OCI-M2 (cell line): ENCODE measurements around the gene OSBPL10.
"Not testable (repeated sequence)": the region's sequence is repeated elsewhere in the genome, so short reads cannot be mapped to it uniquely, and the experiment has no call there.

ENCODE experiments used
- DNase-seq: peaks from one replicate; lab custom pipeline; 2025; ENCODE audit not compliant: unreplicated experiment; lab: John Stamatoyannopoulos, UW

Gene OSBPL10

DNA sequence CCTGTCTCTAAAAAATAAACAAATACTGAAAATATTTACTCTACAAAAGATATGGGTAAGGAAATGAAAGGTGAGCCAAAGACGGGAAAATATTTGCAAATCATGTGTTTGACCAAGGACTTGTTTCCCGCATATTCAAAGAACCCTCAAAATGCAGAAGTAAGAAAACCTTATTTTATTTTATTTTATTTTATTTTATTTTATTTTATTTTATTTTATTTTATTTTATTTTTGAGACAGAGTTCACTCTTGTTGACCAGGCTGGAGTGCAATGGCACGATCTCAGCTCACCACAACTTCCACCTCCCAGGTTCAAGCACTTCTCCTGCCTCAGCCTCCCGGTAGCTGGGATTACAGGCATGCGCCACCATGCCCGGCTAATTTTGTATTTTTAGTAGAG is 11.9 kb upstream of the OSBPL10 start:
- not testable (repeated sequence) for DNase-seq

GRCh38 chr3:31988271-31988670 is 7.2 kb upstream of the OSBPL10 start:
- no peak for DNase-seq

- DNase-seq, result no peak
Measured at GRCh38 chr3:31985831-31986230, 4.8 kb upstream of the OSBPL10 start.

DNA sequence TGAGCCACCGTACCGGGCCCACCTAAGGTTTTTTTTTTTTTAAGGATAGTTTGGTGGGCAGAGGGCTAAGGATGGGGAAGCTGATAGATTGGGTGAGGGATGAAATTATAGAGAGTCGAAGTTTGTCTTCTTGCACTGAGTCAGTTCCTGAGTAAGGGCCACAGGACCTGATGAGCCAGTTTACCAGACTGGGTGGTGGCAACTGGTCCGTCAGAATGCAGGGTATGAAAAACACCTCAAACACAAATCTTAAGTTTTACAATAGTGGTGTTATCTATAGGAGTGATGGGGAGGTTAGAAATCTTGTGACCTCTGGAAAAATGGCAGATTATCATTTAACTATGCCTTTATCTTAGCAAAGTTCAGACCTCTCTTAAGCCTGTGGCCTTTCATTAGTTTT is 3.3 kb upstream of the OSBPL10 start:
- no peak for DNase-seq

GRCh38 chr3:31980530-31981205 is 394 bp downstream of the OSBPL10 start:
- DNase-seq, result no peak

- no peak for DNase-seq
Measured at GRCh38 chr3:31979001-31979697, 1.9 kb downstream of the OSBPL10 start.

GRCh38 chr3:31978553-31978952 is 2.5 kb downstream of the OSBPL10 start:
- DNase-seq, result no peak

DNA sequence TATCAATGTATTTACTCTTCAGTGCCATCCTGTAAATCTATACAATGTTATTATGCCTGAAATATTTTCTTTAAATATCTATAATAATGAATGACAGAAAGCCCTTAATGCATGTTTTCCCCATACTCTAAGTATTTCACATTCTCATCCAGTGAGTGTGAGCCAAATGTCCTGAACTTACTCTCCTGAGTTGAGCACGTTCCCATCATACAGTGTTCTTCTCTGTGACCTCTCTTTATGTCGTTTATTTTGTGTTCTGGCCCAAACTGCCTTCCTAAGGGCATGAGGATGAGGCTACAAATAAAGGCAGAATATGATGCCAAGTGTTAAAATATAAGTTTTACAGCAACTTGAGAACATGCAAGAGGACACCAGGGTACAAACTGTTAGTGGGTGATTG is 3.3 kb downstream of the OSBPL10 start:
- DNase-seq, result no peak

DNA sequence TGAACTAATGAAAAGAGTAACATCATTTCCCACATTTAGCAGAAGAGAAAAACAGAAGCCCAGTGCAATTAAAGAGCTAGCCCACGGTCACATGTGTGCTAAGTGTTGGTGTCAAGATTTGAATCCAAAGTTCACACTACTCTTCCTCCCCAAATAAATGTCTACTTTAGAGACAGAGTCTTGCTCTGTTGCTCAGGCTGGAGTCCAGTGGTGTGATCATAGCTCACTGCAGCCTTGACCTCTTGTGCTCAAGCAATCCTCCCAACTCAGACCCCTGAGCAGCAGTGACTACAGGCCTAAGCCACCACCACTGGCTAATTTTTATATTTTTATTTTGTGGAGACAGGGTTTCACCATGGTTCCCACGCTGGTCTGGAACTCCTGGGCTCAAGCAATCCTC is 4.8 kb downstream of the OSBPL10 start:
- DNase-seq, result no peak

GRCh38 chr3:31974964-31975363 is 6.1 kb downstream of the OSBPL10 start:
- no peak for DNase-seq

- no peak for DNase-seq
Measured at GRCh38 chr3:31974471-31974870, 6.6 kb downstream of the OSBPL10 start.

DNA sequence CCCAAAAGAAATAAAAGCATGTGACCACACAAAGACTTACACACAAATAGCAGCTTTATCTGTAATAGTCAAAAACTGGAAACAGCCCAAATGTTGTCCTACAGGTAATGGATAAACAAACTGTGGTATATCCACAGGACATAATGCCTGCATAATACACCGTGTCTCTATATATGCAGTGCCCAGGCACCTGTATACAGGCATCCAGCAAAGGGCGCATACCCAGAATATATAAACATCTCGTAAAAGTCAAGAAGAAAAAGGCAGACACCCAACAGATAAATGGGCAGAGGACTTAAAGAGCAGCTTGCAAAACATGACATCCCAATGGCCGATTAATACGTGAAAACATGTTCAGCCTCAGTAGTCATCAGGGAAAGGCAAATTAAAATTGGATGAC is 7.2 kb downstream of the OSBPL10 start:
- DNase-seq, result no peak

DNA sequence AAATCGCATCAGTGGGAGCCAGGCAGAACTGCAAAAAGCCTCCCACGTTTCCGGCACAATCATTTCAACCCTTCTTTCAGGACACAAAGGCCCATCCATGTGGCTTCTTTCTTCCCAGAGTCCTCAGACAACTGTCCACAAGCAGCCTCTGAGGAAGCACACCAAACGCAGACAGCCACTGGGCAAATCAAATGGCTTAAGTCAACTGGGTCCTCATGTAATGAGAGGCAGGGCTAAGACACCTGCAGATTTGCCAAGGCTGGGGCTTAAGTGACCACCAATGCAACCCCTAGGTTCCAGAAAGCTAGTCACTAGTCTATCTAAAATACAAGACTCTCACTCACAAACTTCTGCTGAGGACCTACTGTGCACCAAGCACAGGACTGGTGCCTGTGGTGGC is 8.0 kb downstream of the OSBPL10 start:
- DNase-seq, result no peak

DNA sequence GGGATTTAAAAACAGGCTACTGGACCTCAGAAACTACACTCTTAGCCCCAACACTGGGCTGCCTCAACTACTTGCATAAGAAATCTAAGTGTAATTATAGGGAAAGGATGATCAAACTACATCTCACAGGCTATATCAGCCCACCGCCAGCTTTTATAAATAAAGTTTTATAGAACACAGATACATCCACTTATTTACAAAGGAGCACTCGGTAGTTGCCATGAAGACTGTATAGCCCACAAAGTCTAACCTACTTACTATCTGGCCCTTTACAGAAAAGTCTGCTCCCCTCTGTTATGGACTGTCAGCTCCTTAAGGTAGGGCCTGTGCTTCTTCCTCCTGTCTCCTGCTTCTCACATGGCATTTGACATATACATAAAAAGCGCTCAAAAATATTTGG is 9.5 kb downstream of the OSBPL10 start:
- DNase-seq, result no peak

- no peak for DNase-seq
Measured at GRCh38 chr3:31968927-31969418, 12.1 kb downstream of the OSBPL10 start.

DNA sequence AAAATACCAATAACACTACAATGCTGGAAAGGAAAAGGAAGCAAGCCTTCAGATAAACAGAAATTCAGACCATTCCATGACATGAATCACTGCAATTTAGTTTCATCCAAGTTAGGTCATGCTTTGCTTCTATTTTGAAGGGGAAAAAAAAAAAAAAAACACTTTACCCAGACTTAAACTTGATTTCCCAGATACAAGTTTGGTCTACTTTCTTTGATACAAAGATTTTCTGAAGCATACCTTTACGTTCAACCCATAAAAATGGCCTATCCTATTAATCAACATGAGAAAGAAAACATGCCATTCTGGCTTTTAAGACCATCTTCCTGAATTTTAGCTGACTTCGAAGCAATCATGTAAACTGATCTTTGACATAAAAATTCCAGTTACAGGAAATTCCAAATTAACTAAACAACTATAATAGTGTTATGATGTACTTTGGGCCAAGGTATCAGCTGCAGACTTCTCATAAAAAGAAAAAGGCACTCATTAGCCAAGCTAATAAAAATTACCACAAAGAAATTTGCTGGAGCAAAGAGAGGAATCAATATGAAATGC is 12.6 kb downstream of the OSBPL10 start:
- no peak for DNase-seq

- DNase-seq, result no peak
Measured at GRCh38 chr3:31967592-31967991, 13.5 kb downstream of the OSBPL10 start.

GRCh38 chr3:31966978-31967591 is 14.0 kb downstream of the OSBPL10 start:
- no peak for DNase-seq

DNA sequence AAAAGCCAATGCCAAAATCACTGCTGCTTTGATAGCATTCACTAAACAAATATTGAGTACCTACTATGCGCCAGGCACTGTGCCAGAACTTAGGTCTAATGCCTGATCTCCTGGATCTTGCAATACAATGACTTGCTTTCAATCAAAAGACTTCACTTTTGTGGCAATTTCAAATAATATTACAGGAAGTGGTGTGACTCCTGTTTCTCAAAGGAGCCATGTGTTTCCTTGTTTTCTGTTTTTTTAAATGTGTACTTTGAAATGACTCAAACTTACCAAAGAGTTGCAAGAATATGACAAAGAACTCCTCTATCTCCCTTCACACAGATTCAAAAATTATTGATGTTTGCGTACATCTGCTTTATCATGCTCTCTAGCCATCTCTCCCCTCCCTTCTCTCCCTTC is 18.3 kb downstream of the OSBPL10 start:
- no peak for DNase-seq

DNA sequence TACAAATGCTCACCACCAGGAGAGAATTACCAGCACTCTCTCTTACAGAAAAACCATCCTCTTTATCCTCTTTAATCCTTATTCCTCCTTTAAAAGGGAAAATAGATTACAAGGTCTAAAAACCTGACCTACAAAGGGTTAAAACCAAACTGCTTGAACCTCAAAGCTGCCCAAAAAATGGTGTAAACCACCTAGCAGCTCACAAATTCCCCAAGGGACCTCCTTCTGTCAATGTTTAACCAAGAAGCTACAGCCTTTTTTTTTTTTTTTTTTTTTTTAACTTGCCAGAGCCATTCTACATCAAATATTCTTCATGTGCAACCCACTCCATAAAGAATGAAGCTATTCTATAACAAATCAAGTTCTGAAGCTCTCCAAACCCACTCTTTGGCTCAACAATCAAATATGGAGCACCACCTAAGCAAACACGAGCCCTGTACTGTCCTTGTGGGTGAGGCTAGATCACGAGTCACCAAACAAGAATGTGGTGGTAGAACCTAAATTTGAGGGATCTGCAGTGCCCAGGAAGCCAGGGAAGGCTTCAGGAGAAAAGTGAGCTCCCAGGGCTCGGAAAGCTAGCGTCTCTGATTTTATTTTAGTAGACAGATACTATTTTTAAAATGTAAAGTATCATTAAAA is 20.1 kb downstream of the OSBPL10 start:
- no peak for DNase-seq
